Measurements from ENCODE around the gene TRIOBP. TPM values are rescaled to one million over a fixed set of nuclear protein-coding genes. Genes with fewer than 3 reads are reported as not detected.
"Not testable (repeated sequence)": the region's sequence is repeated elsewhere in the genome, so short reads cannot be mapped to it uniquely, and the experiment has no call there.

Gene TRIOBP, protein sequence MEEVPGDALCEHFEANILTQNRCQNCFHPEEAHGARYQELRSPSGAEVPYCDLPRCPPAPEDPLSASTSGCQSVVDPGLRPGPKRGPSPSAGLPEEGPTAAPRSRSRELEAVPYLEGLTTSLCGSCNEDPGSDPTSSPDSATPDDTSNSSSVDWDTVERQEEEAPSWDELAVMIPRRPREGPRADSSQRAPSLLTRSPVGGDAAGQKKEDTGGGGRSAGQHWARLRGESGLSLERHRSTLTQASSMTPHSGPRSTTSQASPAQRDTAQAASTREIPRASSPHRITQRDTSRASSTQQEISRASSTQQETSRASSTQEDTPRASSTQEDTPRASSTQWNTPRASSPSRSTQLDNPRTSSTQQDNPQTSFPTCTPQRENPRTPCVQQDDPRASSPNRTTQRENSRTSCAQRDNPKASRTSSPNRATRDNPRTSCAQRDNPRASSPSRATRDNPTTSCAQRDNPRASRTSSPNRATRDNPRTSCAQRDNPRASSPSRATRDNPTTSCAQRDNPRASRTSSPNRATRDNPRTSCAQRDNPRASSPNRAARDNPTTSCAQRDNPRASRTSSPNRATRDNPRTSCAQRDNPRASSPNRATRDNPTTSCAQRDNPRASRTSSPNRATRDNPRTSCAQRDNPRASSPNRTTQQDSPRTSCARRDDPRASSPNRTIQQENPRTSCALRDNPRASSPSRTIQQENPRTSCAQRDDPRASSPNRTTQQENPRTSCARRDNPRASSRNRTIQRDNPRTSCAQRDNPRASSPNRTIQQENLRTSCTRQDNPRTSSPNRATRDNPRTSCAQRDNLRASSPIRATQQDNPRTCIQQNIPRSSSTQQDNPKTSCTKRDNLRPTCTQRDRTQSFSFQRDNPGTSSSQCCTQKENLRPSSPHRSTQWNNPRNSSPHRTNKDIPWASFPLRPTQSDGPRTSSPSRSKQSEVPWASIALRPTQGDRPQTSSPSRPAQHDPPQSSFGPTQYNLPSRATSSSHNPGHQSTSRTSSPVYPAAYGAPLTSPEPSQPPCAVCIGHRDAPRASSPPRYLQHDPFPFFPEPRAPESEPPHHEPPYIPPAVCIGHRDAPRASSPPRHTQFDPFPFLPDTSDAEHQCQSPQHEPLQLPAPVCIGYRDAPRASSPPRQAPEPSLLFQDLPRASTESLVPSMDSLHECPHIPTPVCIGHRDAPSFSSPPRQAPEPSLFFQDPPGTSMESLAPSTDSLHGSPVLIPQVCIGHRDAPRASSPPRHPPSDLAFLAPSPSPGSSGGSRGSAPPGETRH (N-terminal part only)
- total RNA-seq = 10 to 100 TPM; 17.4 to 26.0 TPM

DNA sequence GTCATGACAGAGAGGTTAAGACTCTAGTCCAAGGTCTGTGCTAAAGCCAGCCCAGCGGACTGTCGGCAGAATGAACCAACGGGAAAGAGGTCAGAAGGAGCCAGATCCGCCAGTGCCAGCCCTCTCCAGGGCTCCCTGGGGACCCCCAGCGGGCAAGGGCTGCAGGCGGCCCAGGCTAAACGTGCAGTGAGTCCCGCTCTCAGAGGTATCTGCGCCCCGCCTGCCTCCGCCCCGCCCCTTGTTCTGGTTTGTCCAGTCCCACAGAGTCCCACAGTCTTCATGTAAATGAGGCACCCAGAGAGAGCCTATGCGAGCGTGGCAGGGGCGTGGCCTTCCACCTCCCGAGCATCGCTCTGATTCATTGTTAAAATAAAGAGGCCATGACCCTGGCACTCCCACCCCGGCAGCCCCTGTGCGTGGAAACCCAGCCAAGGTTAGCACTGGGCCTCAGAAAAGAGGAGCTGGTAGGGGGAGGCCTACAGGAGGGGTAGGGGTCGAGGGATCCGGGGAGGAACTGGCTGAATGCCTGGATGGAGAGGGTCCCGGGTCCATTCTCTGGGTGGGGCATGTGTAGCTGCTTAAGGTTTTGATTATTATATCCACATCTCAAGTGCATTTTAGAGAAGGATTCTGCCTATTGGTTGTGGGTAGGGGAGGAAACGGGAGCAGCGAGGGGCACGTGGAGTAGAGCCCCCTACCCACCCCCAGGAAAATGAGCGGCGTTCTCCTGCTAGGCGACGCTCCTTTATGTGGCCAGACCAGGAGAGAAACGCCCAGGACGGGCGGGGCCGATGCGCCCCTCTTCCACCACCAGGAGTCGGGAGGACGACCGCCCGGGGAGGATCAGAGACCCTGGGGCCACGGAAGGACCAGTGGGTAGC, at the start of gene TRIOBP:
TRIOBP (plus strand) TSS at position 392 of the 881 bp plus-strand sequence. CDS start 4,318 bp downstream, outside the sequence.
- ATAC-seq = peak; percentile 98 to 100
- peak; percentile 74 to 92 for DNase-seq (ENCODE audit: low spot score in 2 of 2)
- H3K36me3 Mint-ChIP-seq = peaks cover 0 to 6% of the 10 kb centered on the region in 2 donors
- peak within 1 kb of the TSS in 1 of 2 donors; percentile 89 for H3K27ac Mint-ChIP-seq
- no peaks in the 10 kb centered on the region for H3K9me3 Mint-ChIP-seq

DNA sequence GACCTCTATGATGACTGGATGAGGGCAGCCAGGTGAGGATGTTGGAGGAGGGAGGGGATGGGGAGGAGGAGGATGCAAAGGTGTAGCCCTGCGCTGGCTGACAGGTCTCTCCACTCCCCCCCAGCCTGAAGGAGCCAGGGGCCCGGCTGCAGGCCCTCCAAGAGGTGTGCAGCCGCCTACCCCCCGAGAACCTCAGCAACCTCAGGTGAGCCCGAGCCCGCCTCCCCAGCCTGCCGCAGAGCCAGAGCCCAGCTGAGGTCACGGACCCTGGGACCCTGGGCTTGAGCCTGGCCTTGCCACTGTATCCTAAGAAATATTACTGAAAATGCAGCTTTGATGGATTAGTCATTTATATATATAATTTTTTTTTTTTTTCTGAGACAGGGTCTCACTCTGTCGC, 49.5 kb upstream of the TRIOBP start:
- H3K36me3 Mint-ChIP-seq = peaks cover 5 to 16% of the 10 kb centered on the region in 2 donors
- ATAC-seq = no peak
- H3K27ac Mint-ChIP-seq = no peak overlapping the region

DNA sequence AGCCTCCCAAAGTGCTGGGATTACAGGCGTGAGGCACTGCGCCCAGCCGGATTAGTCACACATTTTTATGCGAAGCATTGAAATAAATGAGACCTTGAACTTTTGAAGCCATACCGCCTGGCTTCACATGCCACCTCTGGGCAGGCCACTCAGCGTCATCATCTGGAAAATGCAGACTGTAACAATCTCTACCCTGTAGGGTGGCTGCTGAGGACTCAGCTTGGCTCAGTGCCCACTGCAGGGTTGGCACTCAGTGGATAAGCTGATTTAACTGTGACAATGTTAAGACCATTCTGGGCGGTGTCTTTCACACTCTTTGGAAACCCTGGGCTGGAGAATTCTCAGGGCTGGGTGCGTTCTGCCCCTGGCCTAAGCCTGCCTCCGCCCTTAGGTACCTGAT, 48.9 kb upstream of the TRIOBP start:
- ATAC-seq (no peak), DNase-seq (ENCODE audit: low spot score in 2 of 2) (no peak)
- Mint-ChIP-seq H3K36me3 (peaks cover 5 to 19% of the 10 kb centered on the region in 2 donors), H3K27ac (peak overlapping the region in 1 of 2 donors; percentile 48), H3K9me3 (no peaks in the 10 kb centered on the region)

More for the DNA sequence above, 49.5 kb upstream of the TRIOBP start:
- no peak for DNase-seq (ENCODE audit: low spot score in 2 of 2)
- H3K9me3 Mint-ChIP-seq = no peaks in the 10 kb centered on the region

DNA sequence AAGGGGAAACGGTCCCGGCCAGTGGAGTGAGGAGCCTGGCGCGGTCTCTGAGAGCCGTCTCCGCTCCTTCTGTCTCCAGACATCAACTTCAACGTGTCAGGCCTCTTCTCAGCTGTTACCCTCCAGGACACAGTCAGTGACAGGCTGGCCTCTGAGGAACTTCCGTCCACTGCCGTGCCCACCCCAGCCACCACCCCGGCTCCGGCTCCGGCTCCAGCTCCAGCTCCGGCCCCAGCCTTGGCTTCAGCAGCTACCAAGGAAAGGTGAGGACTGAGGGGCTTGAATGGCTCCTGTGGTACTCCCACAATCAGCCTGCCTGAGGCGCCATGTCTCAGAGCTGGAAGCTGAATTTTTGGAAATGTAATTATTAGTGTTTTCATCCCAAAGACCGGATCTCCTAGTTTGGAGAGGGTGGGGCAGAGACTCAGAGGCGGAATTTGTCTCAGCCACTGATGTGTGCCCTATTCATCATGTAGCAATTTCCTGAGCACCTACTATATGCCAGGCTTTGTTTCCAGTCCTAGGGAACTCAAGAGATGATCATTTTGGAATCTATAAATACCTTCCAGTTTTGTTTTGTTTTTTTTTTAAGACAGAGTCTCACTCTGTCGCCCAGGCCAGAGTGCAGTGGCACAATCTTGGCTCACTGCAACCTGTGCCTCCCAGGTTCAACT, 46.2 kb upstream of the TRIOBP start:
- no peak for DNase-seq (ENCODE audit: low spot score in 2 of 2)
- no peaks in the 10 kb centered on the region for H3K9me3 Mint-ChIP-seq
- H3K27ac Mint-ChIP-seq = no peak overlapping the region
- H3K36me3 Mint-ChIP-seq = peaks cover 0 to 18% of the 10 kb centered on the region in 2 donors
- ATAC-seq = no peak

DNA sequence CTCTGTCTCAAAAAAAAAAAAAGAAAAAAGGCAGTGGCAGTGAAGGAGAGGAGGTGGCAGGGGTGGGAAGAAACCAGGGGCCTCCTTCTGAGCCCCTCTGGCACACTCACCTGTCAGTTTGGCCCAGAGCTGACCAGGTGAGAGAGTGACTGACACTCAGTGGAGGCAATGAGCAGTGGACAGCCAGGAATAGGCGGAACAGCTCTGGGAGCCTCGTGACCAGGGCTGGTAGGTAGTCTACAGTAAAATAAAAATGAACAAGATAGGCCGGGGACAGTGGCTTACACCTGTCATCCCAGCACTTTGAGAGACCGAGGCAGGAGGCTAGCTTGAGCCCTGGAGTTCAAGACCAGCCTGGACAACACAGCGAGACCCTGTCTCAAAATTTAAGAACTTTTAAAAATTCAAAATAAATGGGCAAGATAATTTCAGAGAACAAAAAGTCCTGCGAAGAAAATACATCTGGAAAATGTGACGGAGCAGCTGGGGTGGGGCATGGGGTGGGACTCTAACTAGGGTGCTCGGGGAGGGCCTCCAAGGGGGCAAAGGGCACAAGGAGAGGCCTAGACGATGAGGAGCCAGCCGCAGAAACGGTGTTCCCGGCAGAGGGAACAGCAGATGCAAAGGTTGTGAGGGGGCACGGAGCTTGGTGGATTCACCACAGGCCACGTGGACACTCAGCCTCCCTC, 42.1 kb upstream of the TRIOBP start:
- H3K27ac Mint-ChIP-seq = peak overlapping the region; percentile 68 to 72
- peaks cover 5 to 23% of the 10 kb centered on the region in 2 donors for H3K36me3 Mint-ChIP-seq
- H3K9me3 Mint-ChIP-seq = no peaks in the 10 kb centered on the region
- ATAC-seq (no peak), DNase-seq (ENCODE audit: low spot score in 2 of 2) (no peak)

DNA sequence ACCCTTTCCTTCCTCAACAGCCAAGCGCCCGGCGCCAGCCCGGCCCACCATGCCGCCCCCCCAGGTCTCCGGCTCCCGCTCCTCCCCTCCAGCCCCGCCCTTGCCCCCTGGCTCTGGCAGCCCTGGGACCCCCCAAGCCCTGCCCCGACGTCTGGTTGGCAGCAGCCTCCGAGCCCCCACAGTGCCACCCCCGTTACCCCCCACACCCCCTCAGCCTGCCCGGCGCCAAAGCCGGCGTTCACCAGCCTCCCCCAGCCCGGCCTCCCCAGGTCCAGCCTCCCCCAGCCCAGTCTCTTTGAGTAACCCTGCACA, 41.6 kb upstream of the TRIOBP start:
- DNase-seq (ENCODE audit: low spot score in 2 of 2) (no peak), ATAC-seq (no peak)
- no peak overlapping the region for H3K27ac Mint-ChIP-seq
- H3K9me3 Mint-ChIP-seq = no peaks in the 10 kb centered on the region
- H3K36me3 Mint-ChIP-seq = peaks cover 7 to 26% of the 10 kb centered on the region in 2 donors

DNA sequence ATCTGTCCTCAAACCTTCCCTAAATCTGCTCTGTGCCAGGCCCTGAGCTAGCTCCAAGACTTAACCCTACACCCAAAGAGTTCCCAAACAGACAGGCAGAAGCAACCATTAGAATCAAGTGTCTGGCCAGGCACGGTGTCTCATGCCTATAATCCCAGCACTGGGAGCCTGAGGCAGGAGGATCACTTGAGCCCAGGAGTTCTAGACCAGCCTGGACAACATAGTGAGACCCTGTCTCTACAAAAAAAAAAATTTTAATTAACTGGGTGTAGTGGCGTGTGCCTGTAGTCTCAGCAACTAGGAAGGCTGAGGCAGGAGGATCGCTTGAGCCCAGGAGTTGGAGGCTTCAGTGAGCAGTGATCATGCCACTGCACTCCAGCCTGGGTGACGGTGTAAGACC, 40.3 kb upstream of the TRIOBP start:
- not testable (repeated sequence) for DNase-seq (ENCODE audit: low spot score in 2 of 2); ATAC-seq; H3K9me3 Mint-ChIP-seq
- Mint-ChIP-seq H3K27ac (peak overlapping the region in 1 of 2 donors; percentile 7), H3K36me3 (peaks cover 7 to 22% of the 10 kb centered on the region in 2 donors)

DNA sequence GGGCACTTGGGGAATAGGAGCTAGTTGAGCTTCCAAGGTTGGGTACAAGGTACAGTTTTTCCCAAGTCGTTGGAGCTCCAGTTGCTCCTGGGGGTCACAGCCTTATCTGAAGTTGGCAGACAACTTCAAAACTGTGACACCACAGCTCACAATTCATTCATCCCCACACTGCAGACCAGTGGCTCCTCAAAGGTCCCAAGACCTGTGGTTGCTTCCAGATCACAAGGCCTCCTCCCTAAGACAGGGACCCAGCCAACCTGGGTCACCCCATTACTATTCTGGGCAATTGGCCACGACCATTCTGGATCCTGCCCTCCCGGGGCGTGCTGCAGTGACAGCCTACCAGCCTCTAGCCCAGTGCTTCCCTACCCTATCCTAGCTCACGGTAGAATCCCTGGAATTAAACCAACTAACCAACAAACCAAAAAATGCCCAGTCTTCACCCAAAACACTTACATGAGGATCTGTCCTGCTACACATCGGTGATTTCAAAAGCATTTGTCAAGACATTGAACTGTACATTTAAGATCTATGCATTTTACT, 39.2 kb upstream of the TRIOBP start:
- ATAC-seq (no peak), DNase-seq (ENCODE audit: low spot score in 2 of 2) (no peak)
- H3K9me3 Mint-ChIP-seq = no peaks in the 10 kb centered on the region
- peak overlapping the region; percentile 89 for H3K27ac Mint-ChIP-seq
- peaks cover 7 to 20% of the 10 kb centered on the region in 2 donors for H3K36me3 Mint-ChIP-seq

DNA sequence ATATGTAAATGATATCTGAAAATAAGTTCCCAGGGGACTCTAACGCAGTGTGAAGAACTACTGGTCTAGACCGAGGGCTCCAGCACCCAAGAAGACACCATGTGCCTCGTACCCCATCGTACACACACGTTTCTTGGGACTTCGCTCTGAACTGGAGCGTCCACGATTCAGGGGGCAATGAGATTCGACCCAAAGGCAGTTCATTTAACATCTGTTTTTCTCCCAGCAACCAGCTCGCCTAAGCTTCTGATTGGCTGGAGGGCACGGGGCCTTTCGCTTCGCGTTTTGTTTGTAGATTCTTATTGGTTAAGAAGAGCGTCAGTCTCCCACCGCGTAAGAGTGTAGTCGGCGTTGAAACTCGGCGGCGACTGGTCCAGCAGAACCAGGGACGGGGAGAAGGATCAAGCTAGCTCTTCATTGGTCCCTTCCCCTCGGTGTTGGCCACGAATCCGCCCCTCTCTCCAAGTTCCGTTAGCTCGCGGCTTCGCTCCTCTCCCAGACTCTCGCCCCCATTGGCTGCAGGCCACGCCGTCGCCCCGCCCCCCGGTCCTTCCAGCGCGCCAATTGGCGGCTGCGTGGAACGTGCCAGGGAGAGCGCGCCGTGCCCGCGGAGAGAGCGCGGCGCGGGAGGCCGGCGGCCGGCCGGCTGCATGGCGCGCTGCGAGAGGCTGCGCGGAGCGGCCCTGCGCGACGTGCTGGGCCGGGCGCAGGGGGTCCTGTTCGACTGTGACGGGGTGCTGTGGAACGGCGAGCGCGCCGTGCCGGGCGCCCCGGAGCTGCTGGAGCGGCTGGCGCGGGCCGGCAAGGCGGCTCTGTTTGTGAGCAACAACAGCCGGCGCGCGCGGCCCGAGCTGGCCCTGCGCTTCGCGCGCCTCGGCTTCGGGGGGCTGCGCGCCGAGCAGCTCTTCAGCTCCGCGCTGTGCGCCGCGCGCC, 38.4 kb upstream of the TRIOBP start, which contains the start of gene PDXP:
PDXP (plus strand) TSS at position 591 of the 933 bp plus-strand sequence; CDS start at position 651, 60 bp downstream.
- H3K36me3 Mint-ChIP-seq = peaks cover 7 to 20% of the 10 kb centered on the region in 2 donors
- DNase-seq (ENCODE audit: low spot score in 2 of 2) = peak; percentile 97 to 99
- H3K9me3 Mint-ChIP-seq = no peaks in the 10 kb centered on the region
- peak; percentile 96 to 98 for ATAC-seq
- H3K27ac Mint-ChIP-seq = peak within 1 kb of the TSS; percentile 89

DNA sequence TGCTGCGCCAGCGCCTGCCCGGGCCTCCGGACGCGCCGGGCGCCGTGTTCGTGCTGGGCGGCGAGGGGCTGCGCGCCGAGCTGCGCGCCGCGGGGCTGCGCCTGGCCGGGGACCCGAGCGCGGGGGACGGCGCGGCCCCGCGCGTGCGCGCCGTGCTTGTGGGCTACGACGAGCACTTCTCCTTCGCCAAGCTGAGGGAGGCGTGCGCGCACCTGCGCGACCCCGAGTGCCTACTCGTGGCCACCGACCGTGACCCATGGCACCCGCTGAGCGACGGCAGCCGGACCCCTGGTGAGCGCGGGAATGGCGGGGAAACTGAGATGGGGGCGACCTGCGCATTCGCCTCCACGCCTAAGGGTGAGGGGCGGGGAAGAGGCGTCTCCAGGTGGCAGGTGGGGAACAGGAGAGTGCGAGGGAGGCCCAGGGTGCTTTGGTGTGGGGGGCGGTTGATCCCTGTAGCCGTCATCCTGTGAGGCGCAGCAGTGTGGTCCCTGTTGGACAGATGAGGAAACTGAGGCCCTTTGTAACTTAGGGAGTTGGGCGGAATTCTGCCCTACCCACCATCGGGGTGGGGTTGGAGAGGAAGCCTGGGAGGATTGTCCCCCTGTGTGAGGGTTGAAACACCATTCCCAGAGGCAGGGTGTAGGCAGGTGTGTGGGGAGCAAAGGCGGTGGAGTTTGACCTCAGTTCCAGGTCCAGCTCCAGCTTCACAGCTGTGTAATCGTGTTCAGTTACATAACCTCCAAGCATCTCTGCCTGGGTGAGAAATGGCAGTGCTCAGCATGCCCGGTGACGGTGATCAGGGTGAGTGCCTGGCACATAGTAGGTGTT, 37.6 kb upstream of the TRIOBP start:
- DNase-seq (ENCODE audit: low spot score in 2 of 2) = no peak

DNA sequence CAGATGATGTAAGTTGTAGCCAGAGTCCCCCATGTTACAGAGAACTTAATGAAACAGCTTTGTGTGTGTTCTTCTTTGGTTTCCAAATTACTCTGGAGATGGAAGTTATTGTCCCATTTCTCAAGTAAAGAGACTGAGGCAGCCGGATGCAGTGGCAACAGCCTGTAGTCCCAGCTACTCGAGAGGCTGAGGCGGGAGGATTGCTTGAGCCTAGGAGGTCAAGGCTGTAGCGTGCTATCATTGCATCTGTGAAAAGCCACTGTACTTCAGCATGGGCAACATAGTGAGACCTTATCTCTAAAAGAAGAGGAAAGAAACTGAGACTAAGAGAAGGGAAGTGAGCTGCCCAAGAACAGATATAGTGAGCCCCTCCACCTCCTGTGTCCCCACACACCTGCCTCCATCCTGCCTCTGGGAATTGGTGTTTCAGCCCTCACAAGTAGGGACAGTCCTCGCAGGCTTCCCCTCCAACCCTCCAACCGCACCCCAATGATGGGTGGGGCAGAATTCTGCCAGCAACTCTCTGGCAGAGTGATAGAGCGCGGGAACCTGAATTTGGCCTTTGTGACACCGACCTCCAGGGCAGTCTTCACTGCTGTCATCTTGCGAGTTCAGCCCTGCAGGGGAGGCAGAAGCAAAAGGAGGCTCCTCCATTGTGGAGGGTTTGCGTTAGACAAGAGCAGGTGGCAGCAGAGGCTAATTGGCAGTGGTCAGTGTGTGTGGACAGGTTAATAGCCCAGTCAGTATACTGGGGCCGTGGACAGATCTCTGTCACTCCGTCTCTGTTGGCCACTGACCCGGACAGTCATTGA, 36.7 kb upstream of the TRIOBP start:
- ATAC-seq = no peak
- H3K27ac Mint-ChIP-seq = peak overlapping the region; percentile 32 to 89

More for the DNA sequence above, 37.6 kb upstream of the TRIOBP start:
- no peaks in the 10 kb centered on the region for H3K9me3 Mint-ChIP-seq
- H3K27ac Mint-ChIP-seq = peak overlapping the region; percentile 32 to 89
- ATAC-seq = peak; percentile 0 to 2
- H3K36me3 Mint-ChIP-seq = peaks cover 7 to 15% of the 10 kb centered on the region in 2 donors

DNA sequence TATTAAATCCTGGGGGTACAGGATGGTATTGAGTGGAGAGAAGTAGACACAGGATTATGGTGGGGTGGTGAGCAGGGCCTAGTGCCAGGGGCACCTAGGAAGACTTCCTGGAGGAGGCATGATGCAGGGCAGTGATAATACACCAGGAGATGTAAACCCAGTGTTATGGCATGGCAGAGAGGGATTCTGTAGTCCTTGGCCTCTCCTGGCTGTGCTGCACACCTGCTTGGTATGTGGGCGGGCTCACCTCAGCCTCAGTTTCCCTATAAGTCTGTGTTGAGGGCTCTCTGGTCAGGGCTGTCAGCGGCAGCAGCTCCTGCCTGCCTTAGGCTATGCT, 36.2 kb upstream of the TRIOBP start:
- DNase-seq (ENCODE audit: low spot score in 2 of 2) (no peak), ATAC-seq (no peak)
- Mint-ChIP-seq H3K36me3 (peaks cover 7 to 15% of the 10 kb centered on the region in 2 donors), H3K9me3 (no peaks in the 10 kb centered on the region), H3K27ac (no peak overlapping the region)

More for the DNA sequence above, 36.7 kb upstream of the TRIOBP start:
- no peak for DNase-seq (ENCODE audit: low spot score in 2 of 2)
- H3K9me3 Mint-ChIP-seq = no peaks in the 10 kb centered on the region
- peaks cover 7 to 15% of the 10 kb centered on the region in 2 donors for H3K36me3 Mint-ChIP-seq
